Right lobe of liver (tissue), 4 donors: ENCODE measurements around the gene CARD6.
"Not testable (repeated sequence)": the region's sequence is repeated elsewhere in the genome, so short reads cannot be mapped to it uniquely, and the experiment has no call there.

Experiments
- POLR2A ChIP-seq: fragments of 450-650 bp; IDR thresholded peaks from one replicate; pipeline ENCODE4 v1.6.1; 2017; ENCODE audit warnings: antibody characterized with exemption, mild to moderate bottlenecking
- TF ChIP-seq, protein P1 (sequence below), 4 donors: fragments of 200-600 bp in 3 of 4; fragments of 450-650 bp in 1 of 4; IDR thresholded peaks; one replicate each; pipeline versions ENCODE4 v1.5.1 to v1.8.0; 2016 to 2022; ENCODE audit warnings: antibody characterized with exemption in 4 of 4, mild to moderate bottlenecking in 2 of 4
- donor health status: DM: no; HTN: no; CAD: no.
- donor health status: DM: no; HTN: no; CAD: no.
- donor health status: DM: no; HTN: yes; CAD: no.

- TF ChIP-seq, protein P1, sequence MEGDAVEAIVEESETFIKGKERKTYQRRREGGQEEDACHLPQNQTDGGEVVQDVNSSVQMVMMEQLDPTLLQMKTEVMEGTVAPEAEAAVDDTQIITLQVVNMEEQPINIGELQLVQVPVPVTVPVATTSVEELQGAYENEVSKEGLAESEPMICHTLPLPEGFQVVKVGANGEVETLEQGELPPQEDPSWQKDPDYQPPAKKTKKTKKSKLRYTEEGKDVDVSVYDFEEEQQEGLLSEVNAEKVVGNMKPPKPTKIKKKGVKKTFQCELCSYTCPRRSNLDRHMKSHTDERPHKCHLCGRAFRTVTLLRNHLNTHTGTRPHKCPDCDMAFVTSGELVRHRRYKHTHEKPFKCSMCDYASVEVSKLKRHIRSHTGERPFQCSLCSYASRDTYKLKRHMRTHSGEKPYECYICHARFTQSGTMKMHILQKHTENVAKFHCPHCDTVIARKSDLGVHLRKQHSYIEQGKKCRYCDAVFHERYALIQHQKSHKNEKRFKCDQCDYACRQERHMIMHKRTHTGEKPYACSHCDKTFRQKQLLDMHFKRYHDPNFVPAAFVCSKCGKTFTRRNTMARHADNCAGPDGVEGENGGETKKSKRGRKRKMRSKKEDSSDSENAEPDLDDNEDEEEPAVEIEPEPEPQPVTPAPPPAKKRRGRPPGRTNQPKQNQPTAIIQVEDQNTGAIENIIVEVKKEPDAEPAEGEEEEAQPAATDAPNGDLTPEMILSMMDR (IDR thresholded peaks at IDR 0.05), result not testable (repeated sequence)
- not testable (repeated sequence) for TF ChIP-seq POLR2A
Measured at GRCh38 chr5:40872253-40872652, 31.1 kb downstream of the CARD6 start.
